Measurements from ENCODE around the gene PEX5L.

DNA sequence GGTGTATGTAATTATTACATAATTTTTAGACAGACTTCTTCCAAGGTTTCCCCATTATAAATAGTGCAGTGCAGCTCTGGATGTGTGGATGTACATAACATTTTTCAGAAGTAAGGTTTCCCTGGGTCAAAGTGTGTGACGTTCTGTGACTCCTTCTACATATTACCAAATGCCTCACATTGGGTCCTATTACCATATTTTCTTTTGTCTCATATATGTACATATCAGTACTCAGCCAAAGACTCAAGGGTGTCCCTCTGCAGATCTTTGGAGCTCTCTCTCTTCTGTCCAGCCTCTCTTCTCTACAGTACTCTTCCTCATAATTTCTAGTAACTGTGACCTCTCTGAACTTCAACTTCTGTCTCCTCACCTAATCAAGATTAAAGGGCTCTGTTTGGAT is 31.3 kb upstream of the PEX5L start:
- TF ChIP-seq, protein P1, sequence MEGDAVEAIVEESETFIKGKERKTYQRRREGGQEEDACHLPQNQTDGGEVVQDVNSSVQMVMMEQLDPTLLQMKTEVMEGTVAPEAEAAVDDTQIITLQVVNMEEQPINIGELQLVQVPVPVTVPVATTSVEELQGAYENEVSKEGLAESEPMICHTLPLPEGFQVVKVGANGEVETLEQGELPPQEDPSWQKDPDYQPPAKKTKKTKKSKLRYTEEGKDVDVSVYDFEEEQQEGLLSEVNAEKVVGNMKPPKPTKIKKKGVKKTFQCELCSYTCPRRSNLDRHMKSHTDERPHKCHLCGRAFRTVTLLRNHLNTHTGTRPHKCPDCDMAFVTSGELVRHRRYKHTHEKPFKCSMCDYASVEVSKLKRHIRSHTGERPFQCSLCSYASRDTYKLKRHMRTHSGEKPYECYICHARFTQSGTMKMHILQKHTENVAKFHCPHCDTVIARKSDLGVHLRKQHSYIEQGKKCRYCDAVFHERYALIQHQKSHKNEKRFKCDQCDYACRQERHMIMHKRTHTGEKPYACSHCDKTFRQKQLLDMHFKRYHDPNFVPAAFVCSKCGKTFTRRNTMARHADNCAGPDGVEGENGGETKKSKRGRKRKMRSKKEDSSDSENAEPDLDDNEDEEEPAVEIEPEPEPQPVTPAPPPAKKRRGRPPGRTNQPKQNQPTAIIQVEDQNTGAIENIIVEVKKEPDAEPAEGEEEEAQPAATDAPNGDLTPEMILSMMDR (IDR thresholded peaks at IDR 0.05; ENCODE audit: poor library complexity, severe bottlenecking) = no peak
- TF ChIP-seq POLR2AphosphoS5 (IDR thresholded peaks at IDR 0.05) = no peak
- TF ChIP-seq, protein P2, sequence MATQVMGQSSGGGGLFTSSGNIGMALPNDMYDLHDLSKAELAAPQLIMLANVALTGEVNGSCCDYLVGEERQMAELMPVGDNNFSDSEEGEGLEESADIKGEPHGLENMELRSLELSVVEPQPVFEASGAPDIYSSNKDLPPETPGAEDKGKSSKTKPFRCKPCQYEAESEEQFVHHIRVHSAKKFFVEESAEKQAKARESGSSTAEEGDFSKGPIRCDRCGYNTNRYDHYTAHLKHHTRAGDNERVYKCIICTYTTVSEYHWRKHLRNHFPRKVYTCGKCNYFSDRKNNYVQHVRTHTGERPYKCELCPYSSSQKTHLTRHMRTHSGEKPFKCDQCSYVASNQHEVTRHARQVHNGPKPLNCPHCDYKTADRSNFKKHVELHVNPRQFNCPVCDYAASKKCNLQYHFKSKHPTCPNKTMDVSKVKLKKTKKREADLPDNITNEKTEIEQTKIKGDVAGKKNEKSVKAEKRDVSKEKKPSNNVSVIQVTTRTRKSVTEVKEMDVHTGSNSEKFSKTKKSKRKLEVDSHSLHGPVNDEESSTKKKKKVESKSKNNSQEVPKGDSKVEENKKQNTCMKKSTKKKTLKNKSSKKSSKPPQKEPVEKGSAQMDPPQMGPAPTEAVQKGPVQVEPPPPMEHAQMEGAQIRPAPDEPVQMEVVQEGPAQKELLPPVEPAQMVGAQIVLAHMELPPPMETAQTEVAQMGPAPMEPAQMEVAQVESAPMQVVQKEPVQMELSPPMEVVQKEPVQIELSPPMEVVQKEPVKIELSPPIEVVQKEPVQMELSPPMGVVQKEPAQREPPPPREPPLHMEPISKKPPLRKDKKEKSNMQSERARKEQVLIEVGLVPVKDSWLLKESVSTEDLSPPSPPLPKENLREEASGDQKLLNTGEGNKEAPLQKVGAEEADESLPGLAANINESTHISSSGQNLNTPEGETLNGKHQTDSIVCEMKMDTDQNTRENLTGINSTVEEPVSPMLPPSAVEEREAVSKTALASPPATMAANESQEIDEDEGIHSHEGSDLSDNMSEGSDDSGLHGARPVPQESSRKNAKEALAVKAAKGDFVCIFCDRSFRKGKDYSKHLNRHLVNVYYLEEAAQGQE (IDR thresholded peaks at IDR 0.05; ENCODE audit: borderline replicate concordance) = no peak
